Stomach (tissue), 9 donors: ENCODE data around the gene SIK3. TPM values are rescaled to one million over a fixed set of nuclear protein-coding genes. Genes with fewer than 3 reads are reported as not detected.
"Not testable (repeated sequence)": the region's sequence is repeated elsewhere in the genome, so short reads cannot be mapped to it uniquely, and the experiment has no call there.

Source experiments
- DNase-seq, 2 donors: peaks; one replicate each; pipeline versions ENCODE4 v3.0.0 to v3.0.0-alpha.2; 2013 to 2019
- H3K27ac ChIP-seq, 5 donors: fragments of 200-600 bp in 4 of 5; sonication (generic) in 4 of 5; one replicate each; pipeline ENCODE4 v1.5.1; 2013 to 2019; ENCODE audit warnings: mild to moderate bottlenecking in 1 of 5, moderate library complexity in 1 of 5
- H3K27me3 ChIP-seq, 3 donors: fragments of 200-600 bp; sonication (generic); one replicate each; pipeline ENCODE4 v1.5.1; 2017 to 2019; ENCODE audit warnings: mixed run types in 1 of 3
- H3K36me3 ChIP-seq, 4 donors: fragments of 200-600 bp; sonication (generic); 1 replicate in 3 of 4; 2 replicates in 1 of 4; pipeline ENCODE4 v1.5.1; 2016 to 2019
- H3K4me1 ChIP-seq, 4 donors: fragments of 200-600 bp; sonication (generic); one replicate each; pipeline ENCODE4 v1.5.1; 2016 to 2019
- H3K4me3 ChIP-seq, 4 donors: fragments of 200-600 bp; sonication (generic) in 3 of 4; one replicate each; pipeline ENCODE4 v1.5.1; 2016 to 2019; ENCODE audit warnings: mild to moderate bottlenecking in 1 of 4
- H3K9me3 ChIP-seq, 4 donors: fragments of 200-600 bp; sonication (generic); one replicate each; pipeline ENCODE4 v1.5.1; 2016 to 2019
- CTCF ChIP-seq, 7 experiments: fragments of 450-650 bp in 4 of 7; fragments of 200-600 bp in 3 of 7; sonication (generic) in 3 of 7; IDR thresholded peaks; one replicate each; pipeline ENCODE4 v1.5.1; 2016 to 2019; ENCODE audit warnings: antibody characterized with exemption in 7 of 7, control low read depth in 2 of 7, mild to moderate bottlenecking in 1 of 7
- EP300 ChIP-seq: sonication (generic); formaldehyde crosslinking; IDR thresholded peaks from one replicate; pipeline ENCODE4 v1.6.1; 2017; ENCODE audit warnings: antibody characterized with exemption
- POLR2A ChIP-seq, 4 donors: fragments of 450-650 bp; IDR thresholded peaks; one replicate each; pipeline ENCODE4 v1.6.1; 2016; ENCODE audit warnings: antibody characterized with exemption in 4 of 4, control low read depth in 2 of 4, mild to moderate bottlenecking in 1 of 4, moderate library complexity in 1 of 4
- POLR2AphosphoS5 ChIP-seq, 3 donors: sonication (generic); formaldehyde crosslinking; IDR thresholded peaks; one replicate each; pipeline ENCODE4 v1.6.1; 2016; ENCODE audit warnings: antibody characterized with exemption in 3 of 3
- WGBS, 5 donors: extraction: QIAGEN DNeasy Blood & Tissue Kit in 3 of 5; methylation state at CpG; one replicate each; pipeline versions ENCODE4 v1.1.5 to v1.1.7; 2013 to 2018; 5-methylcytosine and 5-hydroxymethylcytosine counted together
- intact Hi-C: fragments of 100-400 bp; cut with DNase I; formaldehyde crosslinking; loops from one replicate; pipeline ENCODE4 v1.15.1; 2023; ENCODE audit warnings: low total_unique reads
- polyA plus RNA-seq, 3 donors: library from polyadenylated mRNA; stranded (reverse); fragments of 200-250 nt; gene quantifications; one replicate each; pipeline ENCODE4 v1.2.3, GENCODE V29; 2013
- total RNA-seq, 5 donors: library from RNA; depleted of rRNA; stranded (reverse); fragments of >200 nt; gene quantifications; one replicate each; pipeline versions ENCODE4 v1.1.0 to v1.2.3, GENCODE V29; 2014 to 2016
- donor health status: healthy with polysubstance abuse.
- donor health status: Bipolar disorder and iron deficiency.
- donor health status: healthy.

Gene SIK3
- total and polyA plus RNA-seq, 8 donors, result 6.5 to 97.8 (median 23.7) TPM

- intact Hi-C loops, result no loop called here
- TF ChIP-seq POLR2AphosphoS5 (IDR thresholded peaks at IDR 0.05) (no peak), CTCF (IDR thresholded peaks at IDR 0.05) (no peak), EP300 (no peak), POLR2A (IDR thresholded peaks at IDR 0.05) (no peak)
- no peaks in the 10 kb centered on the region for H3K27me3 ChIP-seq
- H3K4me3 ChIP-seq, result no peak overlapping the region
- H3K4me1 ChIP-seq, result peaks cover 0 to 4% (median 2%) of the 10 kb centered on the region in 4 donors
- no peaks in the 10 kb centered on the region for H3K36me3 ChIP-seq
- H3K9me3 ChIP-seq, result no peaks in the 10 kb centered on the region
- H3K27ac ChIP-seq, result no peak overlapping the region
- no peak for DNase-seq
- WGBS, 5 donors, result 51 to 69% (median 57%) methylated on average over 2 to 3 of the region's 3 CpGs
Observed at GRCh38 chr11:117134431-117134830, 36.2 kb upstream of the SIK3 start.

GRCh38 chr11:117130879-117131278 lies 32.7 kb upstream of the SIK3 start:
- no peak for DNase-seq
- Histone ChIP-seq H3K4me3 (no peak overlapping the region), H3K9me3 (no peaks in the 10 kb centered on the region), H3K36me3 (no peaks in the 10 kb centered on the region), H3K27me3 (no peaks in the 10 kb centered on the region), H3K27ac (no peak overlapping the region), H3K4me1 (no peaks in the 10 kb centered on the region)
- intact Hi-C loops, result no loop called here
- WGBS, 5 donors, result 69 to 86% (median 74%) methylated on average over 7 of the region's 7 CpGs
- TF ChIP-seq CTCF (IDR thresholded peaks at IDR 0.05) (no peak), POLR2AphosphoS5 (IDR thresholded peaks at IDR 0.05) (no peak), POLR2A (IDR thresholded peaks at IDR 0.05) (no peak), EP300 (no peak)

- 91 to 100% (median 94%) methylated on average over 5 to 7 of the region's 7 CpGs for WGBS, 5 donors
- H3K27me3 ChIP-seq, intact Hi-C loops: not testable (repeated sequence)
Observed at GRCh38 chr11:117130396-117130795, 32.2 kb upstream of the SIK3 start.

GRCh38 chr11:117128289-117128688 lies 30.1 kb upstream of the SIK3 start:
- no peaks in the 10 kb centered on the region for H3K36me3 ChIP-seq
- intact Hi-C loops, result no loop called here
- no peaks in the 10 kb centered on the region for H3K4me1 ChIP-seq
- no peak for TF ChIP-seq EP300
- TF ChIP-seq POLR2AphosphoS5 (IDR thresholded peaks at IDR 0.05), result no peak
- no peak for TF ChIP-seq POLR2A (IDR thresholded peaks at IDR 0.05)
- no peak overlapping the region for H3K4me3 ChIP-seq
- no peaks in the 10 kb centered on the region for H3K27me3 ChIP-seq
- WGBS, 5 donors, result 78 to 87% (median 78%) methylated on average over 4 of the region's 4 CpGs
- H3K27ac ChIP-seq, result no peak overlapping the region
- no peak for DNase-seq
- no peaks in the 10 kb centered on the region for H3K9me3 ChIP-seq

More at GRCh38 chr11:117130396-117130795, 32.2 kb upstream of the SIK3 start:
- not testable (repeated sequence) for H3K27ac ChIP-seq, H3K4me3 ChIP-seq, H3K4me1 ChIP-seq, H3K36me3 ChIP-seq, H3K9me3 ChIP-seq, DNase-seq

GRCh38 chr11:117127171-117127901 lies 29.1 kb upstream of the SIK3 start:
- Histone ChIP-seq H3K4me1 (no peaks in the 10 kb centered on the region), H3K27me3 (no peaks in the 10 kb centered on the region), H3K36me3 (no peaks in the 10 kb centered on the region), H3K27ac (no peak overlapping the region), H3K9me3 (no peaks in the 10 kb centered on the region), H3K4me3 (no peak overlapping the region)
- no peak for TF ChIP-seq POLR2A (IDR thresholded peaks at IDR 0.05)
- no peak for TF ChIP-seq CTCF (IDR thresholded peaks at IDR 0.05)
- no peak for TF ChIP-seq EP300
- TF ChIP-seq POLR2AphosphoS5 (IDR thresholded peaks at IDR 0.05), result no peak
- no peak for DNase-seq
- 76 to 87% (median 82%) methylated on average over 6 of the region's 6 CpGs for WGBS, 5 donors
- intact Hi-C loops, result no loop called here
